Neuronal stem cell (in vitro differentiated cells): ENCODE data around the gene SLC28A1.

ENCODE experiments used
- DNase-seq: peaks from one replicate; pipeline ENCODE4 v3.0.0-alpha.2; 2013; ENCODE audit warnings: low spot score
- H2AFZ ChIP-seq: one replicate; pipeline ENCODE4 v1.6.1; 2013; ENCODE audit warnings: mild to moderate bottlenecking, low read length, inconsistent platforms
- H2AK5ac ChIP-seq: 2 replicates; pipeline ENCODE4 v1.6.1; 2013; ENCODE audit warnings: low read depth, mild to moderate bottlenecking, inconsistent platforms, low read length, moderate library complexity, mixed read lengths
- H2BK120ac ChIP-seq: 2 replicates; pipeline ENCODE4 v1.6.1; 2013; ENCODE audit warnings: low read depth, mild to moderate bottlenecking, inconsistent platforms, low read length, moderate library complexity, mixed read lengths
- H2BK12ac ChIP-seq: one replicate; pipeline ENCODE4 v1.6.1; 2013; ENCODE audit warnings: low read length, inconsistent platforms
- H2BK15ac ChIP-seq: 2 replicates; pipeline ENCODE4 v1.6.1; 2013; ENCODE audit warnings: mild to moderate bottlenecking, low read length, inconsistent platforms, mixed read lengths
- H2BK5ac ChIP-seq: one replicate; pipeline ENCODE4 v1.6.1; 2013; ENCODE audit warnings: inconsistent platforms, mild to moderate bottlenecking, low read length, moderate library complexity
- H3K14ac ChIP-seq: one replicate; pipeline ENCODE4 v1.6.1; 2013; ENCODE audit warnings: low read length, inconsistent platforms
- H3K18ac ChIP-seq: 2 replicates; pipeline ENCODE4 v1.6.1; 2013; ENCODE audit warnings: low read length, inconsistent platforms
- H3K23ac ChIP-seq: 2 replicates; pipeline ENCODE4 v1.6.1; 2013; ENCODE audit warnings: low read depth, mild to moderate bottlenecking, mixed read lengths, low read length, inconsistent platforms; ENCODE audit not compliant: poor library complexity
- H3K27ac ChIP-seq: replicated peaks from 3 replicates; pipeline ENCODE4 v1.5.1; 2013; ENCODE audit warnings: low read length, inconsistent platforms
- H3K27me3 ChIP-seq, 3 experiments: 2 replicates each; pipeline ENCODE4 v1.6.1; 2013; ENCODE audit warnings: low read length in 3 of 3, mild to moderate bottlenecking in 2 of 3, inconsistent platforms in 1 of 3, low read depth in 1 of 3, mixed read lengths in 1 of 3, moderate library complexity in 1 of 3; ENCODE audit not compliant: control insufficient read depth in 3 of 3, insufficient read depth in 3 of 3
- H3K36me3 ChIP-seq, 2 donors: replicated peaks in 1 of 2; 2 replicates each; pipeline ENCODE4 v1.6.1; 2013; ENCODE audit warnings: low read length in 2 of 2; ENCODE audit not compliant: control insufficient read depth in 2 of 2, insufficient read depth in 2 of 2
- H3K4ac ChIP-seq: 2 replicates; pipeline ENCODE4 v1.6.1; 2013; ENCODE audit warnings: inconsistent platforms, mild to moderate bottlenecking, low read length, moderate library complexity
- H3K4me1 ChIP-seq, 2 donors: 1 replicate in 1 of 2; 2 replicates in 1 of 2; pipeline ENCODE4 v1.6.1; 2013; ENCODE audit warnings: low read length in 2 of 2, low read depth in 1 of 2; ENCODE audit not compliant: control insufficient read depth in 2 of 2, insufficient read depth in 1 of 2
- H3K4me2 ChIP-seq: one replicate; pipeline ENCODE4 v1.6.1; 2013; ENCODE audit warnings: mild to moderate bottlenecking, low read length, inconsistent platforms; ENCODE audit not compliant: insufficient read depth, poor library complexity, severe bottlenecking
- H3K4me3 ChIP-seq, 2 donors: 2 replicates each; pipeline ENCODE4 v1.5.1; 2013; ENCODE audit warnings: low read length in 2 of 2, mild to moderate bottlenecking in 2 of 2, inconsistent platforms in 1 of 2, moderate library complexity in 1 of 2
- H3K79me1 ChIP-seq: one replicate; pipeline ENCODE4 v1.6.1; 2013; ENCODE audit warnings: low read depth, mild to moderate bottlenecking, inconsistent platforms, low read length, moderate library complexity
- H3K9ac ChIP-seq: one replicate; pipeline ENCODE4 v1.6.1; 2013; ENCODE audit warnings: mild to moderate bottlenecking, low read depth, low read length, inconsistent platforms; ENCODE audit not compliant: poor library complexity
- H3K9me3 ChIP-seq, 2 donors: replicated peaks in 1 of 2; 2 replicates each; pipeline versions ENCODE3 to v1.6.1; 2013; ENCODE audit warnings: low read length in 2 of 2, mild to moderate bottlenecking in 2 of 2, inconsistent platforms in 1 of 2, low read depth in 1 of 2, mixed read lengths in 1 of 2, moderate library complexity in 1 of 2; ENCODE audit not compliant: control insufficient read depth in 2 of 2, insufficient read depth in 1 of 2
- H4K8ac ChIP-seq: one replicate; pipeline ENCODE4 v1.6.1; 2013; ENCODE audit warnings: low read depth, mild to moderate bottlenecking, inconsistent platforms, low read length, moderate library complexity
- H4K91ac ChIP-seq: one replicate; pipeline ENCODE4 v1.6.1; 2013; ENCODE audit warnings: low read length, low read depth, mild to moderate bottlenecking, inconsistent platforms; ENCODE audit not compliant: poor library complexity
- WGBS, 2 donors: extraction: QIAGEN DNeasy Blood & Tissue Kit; methylation state at CpG; one replicate each; pipeline ENCODE4 v1.1.7; 2013; ENCODE audit warnings: missing lambda C conversion rate in 2 of 2, mixed read lengths in 1 of 2; ENCODE audit not compliant: insufficient read length in 2 of 2, insufficient replicate concordance in 1 of 2; ENCODE audit errors: extremely low coverage in 2 of 2; 5-methylcytosine and 5-hydroxymethylcytosine counted together

SLC28A1 gene

GRCh38 chr15:84917452-84917851 is 33.0 kb downstream of the SLC28A1 start:
- no peaks in the 10 kb centered on the region for H3K4me1 ChIP-seq
- no peaks in the 10 kb centered on the region for H3K36me3 ChIP-seq
- H3K27me3 ChIP-seq, result peaks cover 0 to 20% (median 0%) of the 10 kb centered on the region in 3 experiments
- H3K18ac ChIP-seq, result no peak overlapping the region
- H2BK15ac ChIP-seq, result no peak overlapping the region
- no peak overlapping the region for H2AK5ac ChIP-seq
- no peak overlapping the region for H2AFZ ChIP-seq
- H3K14ac ChIP-seq, result no peak overlapping the region
- H3K79me1 ChIP-seq, result no peaks in the 10 kb centered on the region
- H2BK5ac ChIP-seq, result no peak overlapping the region
- H3K23ac ChIP-seq, result no peak overlapping the region
- no peak overlapping the region for H3K27ac ChIP-seq
- H3K4me3 ChIP-seq, result no peak overlapping the region
- H3K4ac ChIP-seq, result no peak overlapping the region
- H3K9ac ChIP-seq, result no peak overlapping the region
- H2BK12ac ChIP-seq, result no peak overlapping the region
- no peak overlapping the region for H3K4me2 ChIP-seq
- DNase-seq, result no peak
- H4K8ac ChIP-seq, result no peak overlapping the region
- no peaks in the 10 kb centered on the region for H3K9me3 ChIP-seq
- no CpG with 5 or more reads among the region's 1 CpG for WGBS, 2 donors
- H2BK120ac ChIP-seq, result no peak overlapping the region
- H4K91ac ChIP-seq, result no peak overlapping the region

GRCh38 chr15:84919106-84919667 is 34.7 kb downstream of the SLC28A1 start:
- H3K18ac ChIP-seq, result no peak overlapping the region
- H2BK12ac ChIP-seq, result no peak overlapping the region
- no peak overlapping the region for H3K4me3 ChIP-seq
- no peak overlapping the region for H3K9ac ChIP-seq
- WGBS, 2 donors, result no CpG with 5 or more reads among the region's 2 CpGs
- H4K8ac ChIP-seq, result no peak overlapping the region
- no peak overlapping the region for H3K23ac ChIP-seq
- H2BK120ac ChIP-seq, result no peak overlapping the region
- no peak overlapping the region for H3K4ac ChIP-seq
- no peak for DNase-seq
- peaks cover 0 to 20% (median 0%) of the 10 kb centered on the region in 3 experiments for H3K27me3 ChIP-seq
- no peak overlapping the region for H2AFZ ChIP-seq
- H4K91ac ChIP-seq, result no peak overlapping the region
- H3K27ac ChIP-seq, result no peak overlapping the region
- no peaks in the 10 kb centered on the region for H3K79me1 ChIP-seq
- no peaks in the 10 kb centered on the region for H3K4me1 ChIP-seq
- H2BK15ac ChIP-seq, result no peak overlapping the region
- no peaks in the 10 kb centered on the region for H3K36me3 ChIP-seq
- H2BK5ac ChIP-seq, result no peak overlapping the region
- no peaks in the 10 kb centered on the region for H3K9me3 ChIP-seq
- no peak overlapping the region for H3K4me2 ChIP-seq
- no peak overlapping the region for H3K14ac ChIP-seq
- no peak overlapping the region for H2AK5ac ChIP-seq

GRCh38 chr15:84921121-84921520 is 36.7 kb downstream of the SLC28A1 start:
- Histone ChIP-seq H2BK12ac (no peak overlapping the region), H3K4me3 (no peak overlapping the region), H2BK5ac (no peak overlapping the region), H3K23ac (no peak overlapping the region), H3K36me3 (no peaks in the 10 kb centered on the region), H2AK5ac (no peak overlapping the region), H3K79me1 (no peaks in the 10 kb centered on the region), H3K4ac (no peak overlapping the region), H3K9me3 (no peaks in the 10 kb centered on the region), H3K9ac (peak overlapping the region; percentile 24), H3K18ac (no peak overlapping the region), H2BK120ac (no peak overlapping the region), H4K8ac (no peak overlapping the region), H3K4me1 (no peaks in the 10 kb centered on the region), H3K27ac (no peak overlapping the region), H3K4me2 (no peak overlapping the region), H2AFZ (no peak overlapping the region), H3K27me3 (peaks cover 0 to 20% (median 0%) of the 10 kb centered on the region in 3 experiments), H2BK15ac (no peak overlapping the region), H3K14ac (no peak overlapping the region), H4K91ac (no peak overlapping the region)
- no peak for DNase-seq
- no CpG with 5 or more reads among the region's 2 CpGs for WGBS, 2 donors

- Histone ChIP-seq H2BK12ac (no peak overlapping the region), H2BK5ac (no peak overlapping the region), H3K79me1 (no peaks in the 10 kb centered on the region), H3K27ac (no peak overlapping the region), H3K27me3 (peaks cover 0 to 20% (median 0%) of the 10 kb centered on the region in 3 experiments), H2AFZ (no peak overlapping the region), H3K4ac (no peak overlapping the region), H3K14ac (peak overlapping the region; percentile 39), H4K91ac (no peak overlapping the region), H3K18ac (no peak overlapping the region), H3K4me3 (no peak overlapping the region), H2AK5ac (no peak overlapping the region), H3K4me1 (peaks cover 0 to 3% of the 10 kb centered on the region in 2 donors), H2BK120ac (no peak overlapping the region), H3K23ac (no peak overlapping the region), H4K8ac (peak overlapping the region; percentile 89), H3K9ac (no peak overlapping the region), H3K9me3 (no peaks in the 10 kb centered on the region), H3K4me2 (no peak overlapping the region), H3K36me3 (no peaks in the 10 kb centered on the region), H2BK15ac (no peak overlapping the region)
- 100% methylated on average over 3 of the region's 13 CpGs; no CpG with 5 or more reads in 1 of the 2 donors for WGBS, 2 donors
- no peak for DNase-seq
These were observed 38.1 kb downstream of the SLC28A1 start for GRCh38 chr15:84922530-84922929.
